ENCODE measurements around the gene SPATS2. TPM values are rescaled to one million over a fixed set of nuclear protein-coding genes. Genes with fewer than 3 reads are reported as not detected.
A peak's percentile ranks its signal among the peaks of the same experiment; 100 is the strongest.

The SPATS2 gene
- total RNA-seq, 4 donors from 2014 or later: 24.7 to 37.8 (median 30.1) TPM

DNA sequence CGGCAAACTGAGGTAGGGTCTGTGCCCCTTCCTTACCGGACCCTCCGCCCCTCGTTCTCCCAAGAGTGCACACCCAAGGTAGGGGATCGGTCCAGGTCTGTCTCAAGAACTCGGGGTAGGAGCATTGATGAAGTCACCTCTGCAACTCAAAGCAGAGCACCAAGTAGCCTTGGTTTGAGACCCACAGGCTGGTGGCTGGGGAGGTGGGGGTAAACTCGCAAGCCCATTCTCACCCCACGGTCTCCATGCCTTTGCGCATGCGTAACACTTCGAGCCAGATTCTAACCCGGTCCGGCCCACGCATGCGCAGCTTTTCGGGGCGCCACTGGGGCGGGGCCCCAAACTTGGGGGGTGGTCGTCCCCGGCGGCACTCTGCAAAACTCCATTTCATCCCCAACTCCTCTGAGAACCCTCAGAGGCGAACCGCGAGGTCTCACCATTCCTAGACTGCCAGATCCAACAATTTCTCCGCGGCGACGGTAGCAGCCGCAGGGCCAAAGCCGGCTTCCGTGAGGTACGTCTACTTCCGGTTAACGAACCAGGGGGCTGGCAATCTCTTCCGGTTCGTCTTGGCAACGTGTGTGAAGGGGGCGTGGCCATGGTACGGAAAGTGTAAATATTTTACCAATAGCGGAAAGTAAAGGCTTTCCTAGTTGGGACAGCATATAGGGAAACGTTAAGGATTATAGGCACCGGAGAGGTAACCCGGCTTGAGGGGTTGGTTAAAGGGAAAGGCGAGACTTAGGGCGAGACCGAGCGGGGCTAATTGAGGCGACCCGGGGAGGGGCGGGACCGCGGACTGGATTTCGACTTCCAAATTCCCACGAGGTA lies 200.6 kb downstream of the SPATS2 start, which contains the start of gene MCRS1:
MCRS1 (minus strand) TSS at position 532 of the 831 bp plus-strand sequence. CDS start 1,411 bp downstream, outside the sequence.
- Histone ChIP-seq H3K27ac (peak within 1 kb of the TSS; percentile 42 to 90 (median 84)), H3K36me3 (peaks cover 22 to 24% of the 10 kb centered on the region in 2 donors), H3K9me3 (no peaks in the 10 kb centered on the region), H3K27me3 (no peaks in the 10 kb centered on the region), H3K4me1 (peaks cover 13 to 22% of the 10 kb centered on the region in 2 donors), H3K4me3 (replicated peaks in 1 of 3) (peak within 1 kb of the TSS; percentile 67 to 80 (median 76))
- intact Hi-C loops (cut with DNase I): no loop called here
- WGBS, 2 donors: 0 to 1% methylated on average over 41 to 53 of the region's 54 CpGs
- peak; percentile 84 to 85 for DNase-seq
- TF ChIP-seq, protein P1, sequence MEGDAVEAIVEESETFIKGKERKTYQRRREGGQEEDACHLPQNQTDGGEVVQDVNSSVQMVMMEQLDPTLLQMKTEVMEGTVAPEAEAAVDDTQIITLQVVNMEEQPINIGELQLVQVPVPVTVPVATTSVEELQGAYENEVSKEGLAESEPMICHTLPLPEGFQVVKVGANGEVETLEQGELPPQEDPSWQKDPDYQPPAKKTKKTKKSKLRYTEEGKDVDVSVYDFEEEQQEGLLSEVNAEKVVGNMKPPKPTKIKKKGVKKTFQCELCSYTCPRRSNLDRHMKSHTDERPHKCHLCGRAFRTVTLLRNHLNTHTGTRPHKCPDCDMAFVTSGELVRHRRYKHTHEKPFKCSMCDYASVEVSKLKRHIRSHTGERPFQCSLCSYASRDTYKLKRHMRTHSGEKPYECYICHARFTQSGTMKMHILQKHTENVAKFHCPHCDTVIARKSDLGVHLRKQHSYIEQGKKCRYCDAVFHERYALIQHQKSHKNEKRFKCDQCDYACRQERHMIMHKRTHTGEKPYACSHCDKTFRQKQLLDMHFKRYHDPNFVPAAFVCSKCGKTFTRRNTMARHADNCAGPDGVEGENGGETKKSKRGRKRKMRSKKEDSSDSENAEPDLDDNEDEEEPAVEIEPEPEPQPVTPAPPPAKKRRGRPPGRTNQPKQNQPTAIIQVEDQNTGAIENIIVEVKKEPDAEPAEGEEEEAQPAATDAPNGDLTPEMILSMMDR (IDR thresholded peaks at IDR 0.05): no peak
- peak in 1 of 2 donors; percentile 76 for TF ChIP-seq POLR2A (IDR thresholded peaks at IDR 0.05)

DNA sequence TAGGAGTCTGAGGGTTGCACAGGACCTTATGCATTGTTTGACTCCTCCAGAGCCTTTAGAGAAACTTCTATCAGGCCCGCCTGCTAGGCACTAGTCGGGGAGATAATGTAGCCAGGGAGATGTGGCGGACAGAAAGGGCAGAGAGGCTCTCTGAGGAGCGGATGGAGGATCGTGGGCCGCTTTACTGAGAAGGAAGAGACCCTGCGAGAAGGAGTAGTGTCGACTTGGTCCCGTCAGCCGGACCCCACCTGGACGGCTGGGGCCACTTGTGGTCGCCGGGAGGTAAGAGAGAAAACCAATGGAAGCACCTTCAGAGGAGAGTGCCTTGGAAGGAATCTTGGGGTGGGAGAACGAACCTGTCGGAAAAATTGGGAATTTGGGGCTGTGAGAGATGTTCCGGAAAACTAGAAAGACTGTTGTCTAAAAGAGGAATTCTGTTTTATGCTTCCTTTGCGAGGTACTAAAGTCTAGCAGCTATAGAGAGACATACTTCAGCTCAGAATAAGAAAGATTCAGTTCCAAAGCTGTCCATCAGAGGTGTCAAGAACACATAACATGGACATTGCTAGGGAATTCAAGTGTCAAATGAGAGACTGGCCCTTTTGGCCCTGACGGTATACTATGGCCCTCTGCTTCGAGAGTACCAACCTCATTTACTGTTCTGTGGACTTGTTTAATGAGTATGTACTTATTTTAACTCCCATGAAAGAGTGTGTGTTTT lies 201.3 kb downstream of the SPATS2 start:
- DNase-seq: no peak
- TF ChIP-seq, protein P1 (IDR thresholded peaks at IDR 0.05): no peak
- TF ChIP-seq POLR2A (IDR thresholded peaks at IDR 0.05): no peak
- WGBS, 2 donors: 2 to 3% methylated on average over 19 of the region's 19 CpGs
- intact Hi-C loops (cut with DNase I): no loop called here
- Histone ChIP-seq H3K36me3 (peaks cover 14 to 16% of the 10 kb centered on the region in 2 donors), H3K4me3 (replicated peaks in 1 of 3) (peak overlapping the region; percentile 67 to 80 (median 76)), H3K4me1 (peaks cover 13 to 22% of the 10 kb centered on the region in 2 donors), H3K27ac (peak overlapping the region in 2 of 3 donors; percentile 84 to 90), H3K27me3 (no peaks in the 10 kb centered on the region), H3K9me3 (no peaks in the 10 kb centered on the region)

Small RNAs within 50 kb of the gene (small RNA-seq; reads per million reads assigned to genes)
- not detected for gene AC125611.1

Other genes starting within 250 kb of the SPATS2 start
- gene TUBA1B, start 236.1 kb upstream of the SPATS2 start, total RNA-seq: 100 to 1,000 TPM; 284 to 653 (median 477) TPM
- gene TUBA1A, start 178.4 kb upstream of the SPATS2 start, total RNA-seq: 10 to 100 TPM; 24.6 to 64.4 (median 32.1) TPM
- 100 to 1,000 TPM in 3 of 4 donors, 10 to 100 TPM in 1; 80.6 to 385 (median 212) TPM for gene TUBA1C, start 102.4 kb upstream of the SPATS2 start, total RNA-seq
- gene PRPH, start 72.3 kb upstream of the SPATS2 start, total RNA-seq: under 1 TPM in 1 of 4 donors, not detected in 3; 0.67 TPM
- 1 to 10 TPM in 1 of 4 donors, under 1 TPM in 2, not detected in 1; 0.56 to 2.6 (median 0.96) TPM for gene TROAP, start 44.2 kb upstream of the SPATS2 start, total RNA-seq
- 1 to 10 TPM in 1 of 4 donors, under 1 TPM in 2, not detected in 1; 0.67 to 1.2 (median 0.73) TPM for gene C1QL4, start 30.3 kb upstream of the SPATS2 start, total RNA-seq
- 10 to 100 TPM; 10.3 to 19.5 (median 17.5) TPM for gene DNAJC22, start 20.6 kb upstream of the SPATS2 start, total RNA-seq
- 1 to 10 TPM in 2 of 4 donors, under 1 TPM in 1, not detected in 1; 0.94 to 2.2 (median 2.1) TPM for gene KCNH3, start 171.6 kb downstream of the SPATS2 start, total RNA-seq
- 100 to 1,000 TPM in 1 of 4 donors, 10 to 100 TPM in 3; 56.7 to 111 (median 69.2) TPM for gene MCRS1, start 200.7 kb downstream of the SPATS2 start, total RNA-seq
- 1 to 10 TPM; 1.1 to 2.1 (median 1.4) TPM for gene FAM186B, start 238.2 kb downstream of the SPATS2 start, total RNA-seq

Measured in thyroid gland (tissue), 4 donors.